HG02588 (cell line): ENCODE measurements around the gene PLCB1.
"Not testable (repeated sequence)": the region's sequence is repeated elsewhere in the genome, so short reads cannot be mapped to it uniquely, and the experiment has no call there.

Source experiments
- ATAC-seq: cut with Tn5 transposase; IDR thresholded peaks from one replicate; pipeline ENCODE4 v1.9.1; 2021; ENCODE audit warnings: mild to moderate bottlenecking, moderate library complexity; ENCODE audit not compliant: unreplicated experiment

The PLCB1 gene

DNA sequence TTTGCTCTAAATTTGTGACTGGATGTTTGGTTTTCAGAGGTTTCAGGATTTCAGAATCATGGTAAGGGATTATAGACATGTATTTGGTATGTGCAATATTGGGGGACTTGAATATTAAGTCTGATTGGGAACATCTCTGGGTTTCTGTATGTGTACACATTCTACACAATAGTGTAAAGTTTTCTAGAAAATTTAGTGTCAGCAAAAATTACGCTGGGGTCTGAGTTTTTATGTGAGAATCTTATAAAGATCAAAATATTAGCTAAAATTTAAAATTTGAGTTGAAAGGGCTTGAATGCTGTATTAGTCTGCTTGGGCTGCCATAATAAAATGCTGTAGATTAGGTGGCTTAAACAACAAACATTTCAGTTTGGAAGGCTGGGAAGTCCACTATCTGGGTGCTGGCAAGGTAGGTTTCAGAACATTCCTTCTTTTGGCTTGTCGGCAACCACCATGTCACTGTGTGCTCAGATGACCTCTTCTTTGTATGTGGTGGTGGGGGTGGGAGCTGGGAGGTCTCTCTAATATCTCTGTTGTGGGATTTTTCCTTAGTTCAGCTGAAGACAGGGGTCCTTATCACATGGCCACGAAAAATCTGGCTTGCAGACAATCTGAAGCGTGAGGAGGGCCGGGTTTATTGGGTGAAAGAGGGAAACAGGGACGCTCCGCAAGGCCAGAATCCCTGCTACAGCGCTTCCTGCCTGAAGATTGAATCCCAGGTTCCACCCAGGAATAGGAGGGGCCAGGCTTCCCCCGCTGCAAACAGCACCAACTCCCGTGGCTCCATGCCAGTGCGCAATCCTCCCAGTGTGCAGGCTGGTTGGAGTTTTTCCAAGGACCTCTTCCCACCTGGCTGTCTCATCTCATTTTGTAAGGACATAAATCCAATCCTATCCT is 299.7 kb downstream of the PLCB1 start:
- no peak for ATAC-seq

DNA sequence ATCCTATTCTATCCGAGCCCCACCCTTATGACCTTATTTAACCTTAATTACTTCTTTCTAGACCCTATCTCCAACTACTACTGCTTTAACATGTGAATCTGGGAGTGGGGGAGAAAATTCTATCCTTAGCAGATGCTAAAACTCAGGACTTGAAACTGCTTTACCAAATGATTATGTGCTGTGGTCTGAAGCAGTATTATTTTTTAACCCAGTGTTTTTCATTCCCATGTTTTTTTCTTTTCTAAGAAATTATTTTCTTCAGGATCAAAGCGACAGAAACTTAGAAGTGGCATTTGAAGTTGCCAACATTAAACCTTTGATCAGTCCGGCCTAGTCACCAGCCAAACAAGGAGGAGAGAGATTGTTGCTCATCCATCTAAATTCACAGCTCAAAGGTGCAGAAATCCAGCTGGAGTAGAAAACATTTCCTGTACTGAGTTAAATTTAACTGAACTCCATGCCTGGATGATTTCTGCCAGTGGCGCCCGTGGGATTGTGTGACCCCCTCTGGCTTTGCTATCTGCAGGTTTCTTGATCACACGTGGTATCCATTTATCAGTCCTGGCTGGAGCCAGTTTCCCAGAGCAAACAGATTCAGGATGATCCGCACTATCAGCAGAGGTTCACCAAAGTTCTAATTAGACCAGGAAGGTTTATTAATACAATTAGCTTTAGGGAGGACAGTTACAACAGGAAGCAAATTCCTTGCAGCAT is 300.5 kb downstream of the PLCB1 start:
- no peak for ATAC-seq

DNA sequence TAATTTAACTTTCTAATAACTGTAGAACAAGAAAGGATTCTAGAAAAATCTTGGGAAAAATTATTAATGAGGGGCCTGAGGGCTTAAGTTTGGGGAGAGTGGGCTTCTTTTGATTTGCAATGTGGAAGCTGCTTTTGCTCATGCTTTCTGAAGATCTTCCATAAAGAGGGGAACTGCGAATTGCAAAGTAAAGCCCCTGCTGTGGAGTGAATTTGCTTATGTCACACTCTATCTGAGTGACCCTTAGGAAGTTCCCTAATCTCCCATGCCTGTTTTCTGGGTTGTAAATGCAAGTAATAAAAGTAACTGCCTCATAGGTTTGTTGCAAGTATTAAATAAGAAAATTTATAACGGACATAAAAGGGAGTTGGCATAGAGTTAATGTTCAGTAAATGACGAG is 301.2 kb downstream of the PLCB1 start:
- ATAC-seq: no peak

DNA sequence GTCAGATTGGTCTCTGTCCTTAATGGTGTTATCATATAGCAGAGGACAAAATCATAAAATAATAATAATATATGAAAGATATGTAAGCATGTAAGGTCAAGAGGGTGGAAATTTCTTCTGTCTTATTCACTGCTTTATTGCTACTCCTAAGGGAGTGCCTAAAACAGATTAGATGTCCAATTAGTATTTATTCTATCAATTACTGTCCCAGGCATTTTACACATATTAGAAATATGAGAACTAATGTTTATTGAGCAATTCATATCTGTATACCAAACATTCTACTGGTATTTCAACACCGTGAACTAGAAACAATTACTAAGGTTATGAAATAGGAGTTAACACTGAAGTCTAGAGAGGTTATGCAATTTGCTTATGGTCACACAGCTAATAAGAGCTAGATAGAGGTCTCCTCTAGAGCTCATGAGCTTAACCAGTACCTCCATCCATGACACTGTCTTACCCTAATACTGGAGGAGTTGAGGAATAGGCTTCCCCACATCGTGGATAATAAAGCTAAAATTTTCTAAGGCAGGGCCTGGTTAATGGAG is 302.3 kb downstream of the PLCB1 start:
- no peak for ATAC-seq

DNA sequence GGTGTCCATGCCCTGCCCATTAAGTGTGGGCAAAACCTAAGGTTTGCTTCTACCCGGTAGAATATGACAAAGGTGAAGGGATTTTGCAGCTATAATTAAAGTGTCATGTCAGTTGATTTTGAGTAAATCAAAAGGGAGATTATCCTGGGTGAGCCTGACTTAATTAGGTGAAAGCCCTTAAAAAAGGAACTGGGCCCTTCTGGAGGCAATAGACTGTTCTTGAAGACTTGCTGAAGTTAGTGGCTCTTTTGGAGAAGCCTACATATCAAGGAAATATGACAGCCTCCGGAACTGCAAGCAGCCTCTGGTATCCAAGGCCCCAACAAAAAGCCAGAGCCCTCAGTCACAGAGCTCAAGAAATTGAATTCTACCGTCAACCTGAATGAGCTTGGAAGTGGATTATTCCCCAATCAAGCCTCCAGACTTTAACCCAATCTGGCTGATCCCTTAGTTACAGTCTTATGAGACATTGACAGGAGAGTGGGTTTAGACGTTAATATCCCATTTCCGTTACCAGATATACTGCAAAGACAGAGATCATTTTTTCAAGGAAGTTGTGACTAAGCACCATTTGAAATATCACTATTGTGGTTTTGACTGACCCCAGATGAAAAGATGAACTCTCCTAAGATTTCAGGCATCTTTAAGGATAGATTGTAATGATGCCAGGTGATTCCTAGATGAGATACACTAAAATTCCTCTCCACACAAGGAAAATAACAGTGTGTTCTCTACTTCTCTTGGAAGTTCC is 303.4 kb downstream of the PLCB1 start:
- ATAC-seq: no peak

DNA sequence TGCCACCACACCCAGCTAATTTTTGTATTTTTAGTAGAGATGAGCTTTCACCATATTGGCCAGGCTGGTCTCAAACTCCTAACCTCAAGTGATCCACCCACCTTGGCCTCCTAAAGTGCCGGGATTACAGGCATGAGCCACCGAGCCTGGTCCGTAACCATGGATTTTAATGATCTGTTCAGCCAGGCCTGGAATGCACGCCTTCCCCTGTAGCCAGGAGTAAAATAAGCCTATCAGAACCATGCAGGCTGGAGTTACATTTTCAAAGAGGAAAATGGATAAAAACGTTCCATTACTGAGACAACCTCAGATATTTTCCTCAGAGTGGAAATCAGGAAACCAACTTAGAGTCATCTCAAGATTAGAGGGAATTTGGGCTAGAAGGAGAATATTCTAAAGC is 304.9 kb downstream of the PLCB1 start:
- ATAC-seq: not testable (repeated sequence)

DNA sequence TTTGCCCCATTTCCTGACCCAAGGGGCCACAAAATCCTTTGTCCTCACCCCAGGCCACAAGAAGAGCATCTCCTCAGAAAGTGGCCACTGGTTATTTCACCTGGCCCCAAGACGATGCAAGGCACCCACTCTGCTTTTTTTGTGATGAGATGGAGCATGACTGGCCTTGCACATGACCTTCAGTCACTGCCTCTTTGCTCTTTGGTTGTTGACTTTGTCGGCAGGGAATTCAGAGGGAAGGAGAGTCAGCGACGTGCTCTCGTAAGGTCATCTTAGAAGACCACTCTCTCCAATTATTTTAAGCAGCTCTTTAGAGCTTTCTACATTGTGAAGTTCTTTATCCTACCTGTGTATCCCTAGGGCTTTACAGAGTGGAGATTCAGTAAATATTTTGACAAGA is 306.7 kb downstream of the PLCB1 start:
- no peak for ATAC-seq

DNA sequence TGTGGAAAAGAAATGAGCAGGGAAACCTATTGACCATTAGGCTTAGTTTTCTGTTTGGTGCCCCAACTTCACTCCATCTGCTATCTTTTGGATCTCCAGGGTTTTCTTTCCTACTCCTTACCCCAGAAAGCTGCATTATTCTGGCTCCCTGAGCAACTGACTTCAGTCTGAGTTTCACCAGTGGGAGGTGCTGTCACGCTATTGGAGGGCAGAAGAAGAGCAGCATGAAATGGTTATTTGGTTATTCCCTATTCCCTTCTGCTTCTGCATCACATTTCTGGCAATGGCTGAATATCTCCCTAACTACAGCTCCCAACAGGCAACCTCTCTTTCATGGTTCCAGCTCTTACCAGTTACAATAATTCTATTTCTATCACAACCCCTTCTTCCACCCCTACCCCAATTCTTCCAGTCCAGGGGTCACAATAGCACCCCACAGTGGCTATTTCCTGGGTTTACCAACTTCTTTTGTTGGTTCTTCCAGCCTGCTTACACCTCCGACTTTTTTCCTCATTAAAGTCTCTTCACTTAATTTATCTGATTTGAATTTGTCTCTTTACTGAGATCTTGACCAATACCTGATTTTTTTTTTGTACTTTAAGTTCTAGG is 311.5 kb downstream of the PLCB1 start:
- ATAC-seq: no peak

DNA sequence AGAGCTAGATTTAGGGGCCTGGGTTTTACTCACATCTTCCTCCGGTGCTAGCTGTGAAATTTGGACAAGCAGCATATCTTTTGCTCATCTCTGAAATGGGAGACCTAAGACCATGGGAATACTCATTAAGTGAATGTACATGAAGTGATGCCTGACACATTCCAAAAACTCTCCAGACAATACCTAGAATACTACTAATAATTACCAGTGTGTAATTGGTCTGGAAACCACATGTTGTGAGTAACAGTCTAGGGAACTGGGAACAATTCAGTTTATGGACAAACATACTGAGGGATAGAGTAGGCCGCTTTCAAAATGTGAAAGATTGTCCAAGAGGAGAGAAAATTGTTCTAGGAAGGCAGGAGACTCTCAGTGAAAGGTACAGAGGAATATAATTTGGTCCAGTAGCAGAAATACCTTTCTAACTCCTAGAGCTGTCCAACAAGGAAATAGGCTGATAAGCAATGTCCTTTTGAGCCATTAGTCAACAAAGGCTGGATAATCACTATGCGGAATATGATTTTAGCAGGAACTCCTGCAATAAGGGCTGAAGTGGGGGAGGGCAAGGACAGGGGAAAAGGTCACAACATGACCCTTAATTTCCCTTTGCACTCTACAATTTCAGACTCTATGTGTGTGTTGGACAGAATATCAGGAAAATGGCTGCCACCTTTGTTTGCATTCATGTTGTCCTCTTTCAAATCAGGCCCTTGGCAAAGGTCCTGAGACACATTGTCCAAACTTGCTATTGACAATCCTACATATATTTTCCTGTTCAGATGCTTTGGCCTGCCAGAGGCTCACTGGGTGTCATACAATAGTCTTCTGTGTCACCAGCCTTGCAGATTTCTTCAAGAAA is 315.4 kb downstream of the PLCB1 start:
- ATAC-seq: no peak

DNA sequence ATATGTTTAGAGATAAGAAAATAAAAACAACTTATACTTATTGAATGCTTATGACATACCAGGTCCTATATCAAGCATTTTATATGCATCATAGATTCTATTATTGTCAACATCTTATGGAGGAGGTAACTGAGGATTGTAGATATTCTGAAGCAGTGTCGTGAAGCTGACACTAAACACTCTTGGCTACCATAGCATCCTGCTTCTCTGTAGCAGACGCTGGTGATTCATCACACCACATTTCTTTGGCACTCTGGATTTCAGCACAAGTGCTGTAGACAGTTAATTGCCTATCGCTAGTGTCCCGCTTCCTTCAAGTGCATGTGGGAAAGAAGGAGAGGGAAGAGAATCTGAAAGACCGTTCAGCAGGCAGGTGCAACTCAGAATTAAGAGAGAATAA is 317.1 kb downstream of the PLCB1 start:
- ATAC-seq: no peak

DNA sequence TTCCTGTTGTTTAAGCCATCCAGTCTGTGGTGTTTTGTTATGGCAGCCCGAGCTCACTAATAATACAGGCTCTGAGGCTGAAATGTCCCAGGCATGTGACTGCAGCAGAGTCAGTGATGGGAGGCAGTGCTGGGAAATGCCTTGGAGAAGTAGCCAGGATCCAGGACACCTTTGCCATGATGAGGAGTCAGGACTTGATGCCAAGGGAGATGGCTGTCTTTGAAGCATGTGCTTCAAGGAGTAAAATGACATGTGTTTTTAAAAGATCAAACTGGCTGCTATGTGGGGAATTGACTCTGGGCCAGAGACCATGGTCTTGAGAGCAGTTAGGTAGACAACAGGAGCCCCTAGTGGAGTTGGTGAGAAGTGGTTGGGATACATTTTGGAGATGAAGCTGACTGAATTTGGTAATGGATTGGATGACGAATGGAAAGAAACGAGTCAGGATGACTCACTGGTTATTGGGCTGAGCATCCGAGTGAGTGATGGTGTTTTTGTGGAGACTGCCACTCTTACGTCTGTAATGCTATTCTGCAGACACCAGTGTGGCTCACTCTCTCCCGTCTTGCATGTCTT is 322.2 kb downstream of the PLCB1 start:
- ATAC-seq: no peak

DNA sequence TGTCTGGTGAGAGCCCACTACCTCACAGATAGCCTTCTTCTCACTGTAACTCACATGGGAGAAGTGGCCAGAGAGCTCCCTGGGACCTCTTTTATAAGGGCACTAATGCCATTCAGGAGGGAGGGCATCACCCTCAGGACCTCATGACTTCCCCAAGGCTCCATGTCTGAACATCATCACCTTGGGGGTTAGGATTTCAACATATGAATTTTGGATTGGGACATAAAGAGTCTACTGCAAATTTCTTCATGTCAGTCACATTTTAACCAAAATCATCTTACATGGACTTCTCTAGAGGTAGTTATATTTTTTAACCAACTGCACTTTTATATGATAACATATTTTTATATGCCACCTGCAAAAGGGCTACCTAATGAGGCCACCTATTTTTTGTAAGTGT is 324.7 kb downstream of the PLCB1 start:
- ATAC-seq: no peak

DNA sequence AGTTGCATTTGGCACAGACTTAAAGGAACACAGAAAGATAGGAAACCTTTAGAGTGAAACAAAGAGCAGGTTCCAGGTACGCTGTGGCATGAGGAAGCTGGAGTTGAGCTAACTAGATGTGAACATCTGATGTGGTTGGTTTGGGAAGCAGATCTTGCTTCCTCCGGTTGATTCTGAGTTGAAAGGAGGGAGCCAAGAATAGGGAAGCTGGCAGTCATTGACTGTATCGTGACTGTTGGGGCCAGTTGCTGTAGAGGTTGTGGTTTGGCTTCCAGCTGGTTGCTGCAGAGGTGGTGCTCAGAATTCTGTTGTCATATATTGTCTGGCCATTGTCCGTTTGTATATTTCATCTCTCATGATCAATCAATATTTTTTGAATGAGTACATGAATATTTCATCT is 325.9 kb downstream of the PLCB1 start:
- no peak for ATAC-seq

DNA sequence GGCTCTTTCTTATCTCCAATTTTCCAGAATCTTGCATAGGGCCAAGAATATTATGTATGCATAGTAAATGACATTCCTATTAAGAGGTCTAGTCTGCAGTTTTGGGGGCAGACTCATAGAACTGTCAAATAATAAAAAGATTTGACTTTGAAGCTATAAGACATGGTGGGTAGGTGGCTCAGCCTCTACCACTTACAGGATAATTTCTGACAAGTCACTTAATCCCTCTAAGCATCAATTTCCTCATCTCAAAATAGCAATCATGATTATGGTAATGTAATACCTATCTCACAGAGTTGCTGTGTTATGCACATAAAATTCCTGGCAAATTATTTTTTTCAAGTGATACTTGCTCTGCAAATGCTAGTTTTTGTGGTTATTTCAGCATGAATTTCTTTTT is 329.1 kb downstream of the PLCB1 start:
- ATAC-seq: no peak

DNA sequence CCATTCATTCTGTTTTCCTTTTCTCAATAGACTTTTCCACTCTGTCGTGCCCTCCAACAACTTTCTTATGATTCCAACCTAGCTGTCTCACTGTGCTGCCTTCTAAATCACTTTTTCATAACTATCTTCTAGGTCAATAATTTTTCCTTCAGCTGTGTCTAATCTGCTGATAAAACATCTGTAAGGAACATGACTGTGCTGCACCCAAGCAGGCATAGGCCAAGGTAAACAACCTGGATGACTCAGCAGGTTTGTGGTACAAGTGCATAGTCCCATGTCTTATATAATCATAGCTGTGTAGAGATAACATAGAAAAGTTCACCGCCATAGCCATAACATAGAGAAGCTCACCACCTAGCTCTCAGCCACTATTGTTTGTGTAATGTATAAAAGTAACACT is 332.3 kb downstream of the PLCB1 start:
- ATAC-seq: no peak

DNA sequence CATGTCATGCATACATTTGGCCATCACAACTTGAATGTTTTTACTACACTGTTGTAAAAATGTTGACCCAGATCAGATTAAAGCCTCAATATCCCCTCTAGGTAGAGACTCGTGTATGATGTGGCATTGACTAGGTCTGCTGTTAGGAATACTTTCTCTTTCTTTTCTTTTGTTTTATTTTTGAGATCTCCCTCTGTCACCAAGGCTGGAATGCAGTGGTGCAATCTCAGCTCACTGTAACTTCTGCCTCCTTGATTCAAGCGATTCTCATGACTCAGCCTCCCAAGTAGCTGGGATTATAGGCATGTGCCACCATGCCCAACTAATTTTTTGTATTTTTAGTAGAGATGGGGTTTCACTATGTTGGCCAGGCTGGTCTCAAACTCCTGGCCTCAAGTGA is 334.7 kb downstream of the PLCB1 start:
- not testable (repeated sequence) for ATAC-seq

DNA sequence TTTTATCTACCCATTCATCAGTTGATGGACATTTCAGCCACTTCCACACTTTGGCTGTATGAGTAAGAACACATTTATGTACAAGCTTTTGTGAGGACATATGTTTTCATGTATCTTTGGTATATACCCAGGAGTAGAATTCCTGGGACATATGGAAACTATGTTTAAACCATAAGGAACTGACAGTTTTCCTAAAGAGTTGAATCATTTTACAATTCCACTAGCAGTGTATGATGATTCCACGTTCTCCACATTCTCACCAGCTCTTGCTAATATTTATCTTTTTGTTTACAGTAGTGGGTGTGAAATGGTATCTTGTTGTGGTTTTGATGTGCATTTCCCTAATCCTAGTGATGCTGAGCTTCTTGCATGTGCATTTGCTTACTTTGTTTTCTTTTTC is 338.1 kb downstream of the PLCB1 start:
- no peak for ATAC-seq

DNA sequence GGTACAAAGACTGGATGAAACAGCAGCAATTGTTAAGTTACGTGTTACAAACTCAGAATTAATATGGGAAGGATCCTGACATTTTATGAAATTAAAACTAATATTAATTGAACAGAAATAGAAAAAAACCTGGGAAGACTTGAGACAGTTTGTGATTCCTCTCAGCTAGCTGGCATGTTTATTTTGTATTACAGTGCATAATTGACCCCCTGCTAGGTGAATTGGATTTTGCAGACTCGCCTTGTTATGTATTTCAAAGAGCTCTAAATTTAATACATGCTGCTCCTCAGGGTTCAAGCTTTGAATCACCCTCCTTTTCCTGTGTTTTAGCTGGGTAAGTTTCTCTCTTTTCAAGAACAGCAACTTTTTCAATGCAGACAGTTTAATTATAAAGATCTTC is 339.4 kb downstream of the PLCB1 start:
- no peak for ATAC-seq

DNA sequence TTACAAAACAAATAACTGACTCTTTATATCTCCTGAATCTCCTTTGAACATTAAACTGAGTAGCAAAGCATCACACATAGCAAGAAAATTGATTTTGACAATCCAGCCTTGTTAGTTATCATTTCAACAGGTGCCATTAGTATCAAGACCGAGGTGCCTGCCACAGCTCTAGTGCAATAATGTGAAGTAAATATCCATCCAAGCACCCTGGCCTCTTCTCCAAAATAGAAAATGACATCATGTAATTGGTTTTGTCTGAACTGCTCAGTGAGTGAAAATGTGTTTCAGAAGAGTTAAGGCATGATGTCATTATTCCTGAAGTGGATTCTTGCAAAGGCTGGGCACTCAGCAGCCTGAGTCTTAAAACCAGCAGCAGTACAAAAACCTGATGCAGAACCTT is 341.4 kb downstream of the PLCB1 start:
- no peak for ATAC-seq
